SK-N-MC (cell line): Measurements from ENCODE around the gene KRTAP10-4.
"Not testable (repeated sequence)": the region's sequence is repeated elsewhere in the genome, so short reads cannot be mapped to it uniquely, and the experiment has no call there.

Experiments
- DNase-seq: peaks from one replicate; pipeline ENCODE4 v3.0.0-alpha.2; 2011; ENCODE audit warnings: low read depth, low spot score
- H3K27ac ChIP-seq: fragments of 200-600 bp; sonication (generic); 2 replicates; pipeline ENCODE4 v1.5.1; 2016; ENCODE audit warnings: mixed run types
- H3K36me3 ChIP-seq: fragments of 200-600 bp; sonication (generic); 2 replicates; pipeline ENCODE4 v1.6.1; 2017; ENCODE audit warnings: antibody characterized with exemption, low read length, mixed read lengths; ENCODE audit not compliant: insufficient read depth
- H3K4me3 ChIP-seq: fragments of 200-600 bp; sonication (generic); 2 replicates; pipeline ENCODE4 v1.5.1; 2016
- H3K9ac ChIP-seq: fragments of 200-600 bp; sonication (generic); 2 replicates; pipeline ENCODE4 v1.8.0; 2017; ENCODE audit warnings: mixed run types, mixed read lengths; ENCODE audit not compliant: insufficient read length
- H3K9me3 ChIP-seq: fragments of 200-600 bp; sonication (generic); 2 replicates; pipeline ENCODE4 v1.6.1; 2017; ENCODE audit warnings: low read depth, mild to moderate bottlenecking, antibody characterized with exemption, low read length, moderate library complexity, mixed read lengths
- EZH2 ChIP-seq: fragments of 200-600 bp; sonication (generic); IDR thresholded peaks from one replicate; pipeline ENCODE4 v1.6.1; 2017; ENCODE audit warnings: antibody characterized with exemption
- FOXP2 ChIP-seq: optimal IDR thresholded peaks from 2 replicates; pipeline ENCODE3; 2011; ENCODE audit warnings: mild to moderate bottlenecking, moderate library complexity; ENCODE audit not compliant: insufficient read depth; ENCODE audit errors: extremely low read length, control extremely low read depth
- POLR2AphosphoS5 ChIP-seq: IDR thresholded peaks from 2 replicates; pipeline ENCODE4 v1.6.1; 2012; ENCODE audit warnings: mild to moderate bottlenecking, low read depth, low read length, borderline replicate concordance

Gene KRTAP10-4

GRCh38 chr21:44551340-44551961, 22.1 kb upstream of the KRTAP10-4 start, which contains the start of gene KRTAP10-2:
KRTAP10-2 (minus strand) TSS chr21:44551505; CDS start chr21:44551458, 47 bp downstream.
- H3K9me3 ChIP-seq: peaks cover 3% of the 10 kb centered on the region; the same call in 1 of the 2 replicates
- no peak within 1 kb of the TSS for H3K4me3 ChIP-seq
- H3K27ac ChIP-seq: no peak within 1 kb of the TSS
- no peak for TF ChIP-seq POLR2AphosphoS5
- TF ChIP-seq EZH2: no peak
- TF ChIP-seq FOXP2: no peak
- H3K9ac ChIP-seq: no peak within 1 kb of the TSS
- no peaks in the 10 kb centered on the region for H3K36me3 ChIP-seq
- DNase-seq: no peak

GRCh38 chr21:44552136-44552535, 21.4 kb upstream of the KRTAP10-4 start:
- H3K9me3 ChIP-seq: no peaks in the 10 kb centered on the region
- no peak overlapping the region for H3K27ac ChIP-seq
- no peak for DNase-seq
- no peaks in the 10 kb centered on the region for H3K36me3 ChIP-seq
- no peak overlapping the region for H3K9ac ChIP-seq
- no peak for TF ChIP-seq FOXP2
- no peak for TF ChIP-seq EZH2
- H3K4me3 ChIP-seq: no peak overlapping the region

GRCh38 chr21:44552681-44553080, 20.8 kb upstream of the KRTAP10-4 start:
- no peak overlapping the region for H3K4me3 ChIP-seq
- DNase-seq: no peak
- no peaks in the 10 kb centered on the region for H3K36me3 ChIP-seq
- H3K9me3 ChIP-seq: no peaks in the 10 kb centered on the region
- no peak overlapping the region for H3K9ac ChIP-seq
- H3K27ac ChIP-seq: no peak overlapping the region
- TF ChIP-seq EZH2: no peak
- no peak for TF ChIP-seq FOXP2
- TF ChIP-seq POLR2AphosphoS5: no peak

- Histone ChIP-seq H3K36me3 (no peaks in the 10 kb centered on the region), H3K4me3 (no peak overlapping the region), H3K9me3 (no peaks in the 10 kb centered on the region), H3K27ac (no peak overlapping the region), H3K9ac (no peak overlapping the region)
- TF ChIP-seq EZH2: no peak
- no peak for DNase-seq
Observed at GRCh38 chr21:44555200-44555875, 18.2 kb upstream of the KRTAP10-4 start.

- no peak for TF ChIP-seq POLR2AphosphoS5
- TF ChIP-seq EZH2: no peak
- no peak for TF ChIP-seq FOXP2
- Histone ChIP-seq H3K36me3 (no peaks in the 10 kb centered on the region), H3K4me3 (no peak overlapping the region), H3K27ac (no peak overlapping the region), H3K9me3 (no peaks in the 10 kb centered on the region), H3K9ac (no peak overlapping the region)
- DNase-seq: no peak
Observed at GRCh38 chr21:44556879-44557278, 16.6 kb upstream of the KRTAP10-4 start.

GRCh38 chr21:44557491-44558328, 15.8 kb upstream of the KRTAP10-4 start:
- H3K36me3 ChIP-seq: 0 out of 2 replicates have a peak, but pooled peaks cover 2% of the 10 kb centered on the region
- H3K9me3 ChIP-seq: peaks cover 2% of the 10 kb centered on the region; the same call in 1 of the 2 replicates
- TF ChIP-seq FOXP2: no peak
- no peak for TF ChIP-seq POLR2AphosphoS5
- no peak for TF ChIP-seq EZH2
- H3K4me3 ChIP-seq: no peak overlapping the region
- no peak overlapping the region for H3K9ac ChIP-seq
- no peak overlapping the region for H3K27ac ChIP-seq
- DNase-seq: no peak

- H3K9me3 ChIP-seq, H3K36me3 ChIP-seq, H3K27ac ChIP-seq, H3K4me3 ChIP-seq, DNase-seq, H3K9ac ChIP-seq: not testable (repeated sequence)
Observed at GRCh38 chr21:44558329-44558675, 15.2 kb upstream of the KRTAP10-4 start.

- no peak within 1 kb of the TSS for H3K4me3 ChIP-seq
- no peak for DNase-seq
- TF ChIP-seq FOXP2 (no peak), POLR2AphosphoS5 (no peak), EZH2 (no peak)
- H3K9me3 ChIP-seq: peaks cover 3% of the 10 kb centered on the region; the same call in 1 of the 2 replicates
- no peak within 1 kb of the TSS for H3K9ac ChIP-seq
- peaks cover 9% of the 10 kb centered on the region for H3K36me3 ChIP-seq
- H3K27ac ChIP-seq: no peak within 1 kb of the TSS
Observed at GRCh38 chr21:44558695-44559094, 14.8 kb upstream of the KRTAP10-4 start, which contains the start of gene KRTAP10-3. KRTAP10-3 (minus strand) TSS chr21:44558795; CDS start chr21:44558715, 80 bp downstream.
